ENCODE results near the gene NPIPB8. TPM values are rescaled to one million over a fixed set of nuclear protein-coding genes. Genes with fewer than 3 reads are reported as not detected.
"Not testable (repeated sequence)": the region's sequence is repeated elsewhere in the genome, so short reads cannot be mapped to it uniquely, and the experiment has no call there.

The NPIPB8 gene
- polyA plus RNA-seq, 1 donor from 2014 or later, result not detected

GRCh38 chr16:28666264-28666663 lies 28.4 kb downstream of the NPIPB8 start:
- H3K36me3 Mint-ChIP-seq, H3K4me3 Mint-ChIP-seq, H3K4me1 Mint-ChIP-seq, H3K27me3 Mint-ChIP-seq, H3K9me3 Mint-ChIP-seq, H3K27ac Mint-ChIP-seq: not testable (repeated sequence)

DNA sequence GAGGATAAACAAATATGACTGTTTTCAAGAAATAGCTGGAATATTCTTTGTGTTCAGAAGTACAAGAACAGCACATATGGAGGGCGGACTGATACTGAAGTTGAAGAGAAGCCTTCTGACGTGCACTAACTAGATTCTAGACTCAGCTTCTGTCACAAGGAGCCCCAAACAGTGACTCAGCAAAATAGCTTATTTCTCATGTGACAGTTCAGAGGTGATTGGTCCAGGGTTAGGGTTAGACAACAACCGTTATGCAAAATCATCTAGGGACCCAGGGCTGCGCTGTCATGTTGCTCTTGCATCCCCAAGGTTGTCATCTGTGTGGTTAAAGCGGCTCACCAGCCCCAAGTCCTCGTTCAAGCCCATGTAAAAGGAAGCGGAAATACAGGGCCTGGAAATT lies 29.6 kb downstream of the NPIPB8 start:
- H3K36me3 Mint-ChIP-seq, H3K4me3 Mint-ChIP-seq, H3K4me1 Mint-ChIP-seq, H3K27me3 Mint-ChIP-seq, H3K27ac Mint-ChIP-seq, H3K9me3 Mint-ChIP-seq: not testable (repeated sequence)

GRCh38 chr16:28668199-28668598 lies 30.3 kb downstream of the NPIPB8 start:
- not testable (repeated sequence) for H3K27ac Mint-ChIP-seq, H3K36me3 Mint-ChIP-seq, H3K4me1 Mint-ChIP-seq, H3K4me3 Mint-ChIP-seq, H3K27me3 Mint-ChIP-seq, H3K9me3 Mint-ChIP-seq

GRCh38 chr16:28688327-28688952 lies 50.6 kb downstream of the NPIPB8 start:
- not testable (repeated sequence) for H3K4me3 Mint-ChIP-seq, H3K27ac Mint-ChIP-seq, H3K27me3 Mint-ChIP-seq

GRCh38 chr16:28689425-28689824 lies 51.6 kb downstream of the NPIPB8 start:
- not testable (repeated sequence) for H3K4me1 Mint-ChIP-seq, H3K9me3 Mint-ChIP-seq, H3K36me3 Mint-ChIP-seq, H3K4me3 Mint-ChIP-seq, H3K27ac Mint-ChIP-seq, H3K27me3 Mint-ChIP-seq

More at GRCh38 chr16:28688327-28688952, 50.6 kb downstream of the NPIPB8 start:
- not testable (repeated sequence) for H3K36me3 Mint-ChIP-seq, H3K4me1 Mint-ChIP-seq, H3K9me3 Mint-ChIP-seq

DNA sequence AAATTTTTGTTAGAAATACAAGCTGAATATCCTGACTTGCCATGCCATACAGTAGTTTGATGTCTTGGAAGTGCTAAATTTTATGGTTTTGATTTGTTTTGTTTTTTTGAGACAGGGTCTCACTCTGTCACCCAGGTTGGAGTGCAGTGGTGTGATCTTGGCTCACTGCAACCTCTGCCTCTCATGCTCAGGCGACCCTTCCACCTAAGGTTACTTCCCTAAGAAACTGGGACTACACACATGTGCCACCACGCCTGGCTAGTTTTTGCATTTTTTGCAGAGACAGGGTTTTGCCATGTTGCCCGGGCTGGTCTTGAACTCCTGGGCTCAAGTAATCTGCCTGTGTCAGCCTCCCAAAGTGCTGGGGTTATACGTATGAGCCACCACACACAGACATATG lies 53.9 kb downstream of the NPIPB8 start:
- not testable (repeated sequence) for H3K4me3 Mint-ChIP-seq

DNA sequence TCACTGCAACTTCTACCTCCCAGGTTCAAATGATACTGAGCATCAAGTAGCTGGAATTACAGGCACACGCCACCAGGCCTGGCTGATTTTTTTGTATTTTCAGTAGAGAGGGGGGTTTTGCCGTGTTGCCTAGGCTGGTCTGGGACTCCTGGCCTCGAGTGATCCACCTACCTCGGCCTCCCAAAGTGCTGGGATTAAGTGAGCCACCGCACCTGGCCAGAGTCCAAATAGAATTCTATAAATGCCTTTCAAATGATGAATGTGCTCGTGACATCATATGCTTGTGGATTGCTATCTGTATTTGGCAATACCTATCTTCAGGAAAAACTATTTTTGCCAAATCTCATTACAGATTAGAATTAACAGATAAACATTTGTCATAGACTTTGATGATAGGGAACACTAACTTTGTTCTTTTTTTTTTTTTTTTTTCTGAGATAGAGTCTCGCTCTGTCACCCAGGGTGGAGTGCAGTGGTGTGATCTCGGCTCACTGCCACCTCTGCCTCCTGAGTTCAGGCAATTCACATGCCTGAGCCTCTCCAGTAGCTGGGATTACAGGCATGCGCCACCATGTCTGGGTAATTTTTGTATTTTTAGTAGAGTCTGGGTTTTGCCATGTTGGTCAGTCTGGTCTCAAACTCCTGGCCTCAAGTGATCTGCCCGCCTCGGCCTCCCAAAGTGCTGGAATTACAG lies 55.5 kb downstream of the NPIPB8 start:
- H3K4me3 Mint-ChIP-seq, H3K36me3 Mint-ChIP-seq, H3K4me1 Mint-ChIP-seq, H3K9me3 Mint-ChIP-seq, H3K27me3 Mint-ChIP-seq, H3K27ac Mint-ChIP-seq: not testable (repeated sequence)

More for the DNA sequence above, 53.9 kb downstream of the NPIPB8 start:
- not testable (repeated sequence) for H3K9me3 Mint-ChIP-seq, H3K36me3 Mint-ChIP-seq, H3K4me1 Mint-ChIP-seq, H3K27ac Mint-ChIP-seq, H3K27me3 Mint-ChIP-seq

GRCh38 chr16:28699792-28700191 lies 61.9 kb downstream of the NPIPB8 start:
- not testable (repeated sequence) for H3K27ac Mint-ChIP-seq, H3K27me3 Mint-ChIP-seq, H3K4me1 Mint-ChIP-seq, H3K36me3 Mint-ChIP-seq, H3K4me3 Mint-ChIP-seq, H3K9me3 Mint-ChIP-seq

- not testable (repeated sequence) for H3K9me3 Mint-ChIP-seq, H3K4me3 Mint-ChIP-seq, H3K27me3 Mint-ChIP-seq, H3K4me1 Mint-ChIP-seq, H3K27ac Mint-ChIP-seq, H3K36me3 Mint-ChIP-seq
Observed at GRCh38 chr16:28700349-28700748, 62.5 kb downstream of the NPIPB8 start.

DNA sequence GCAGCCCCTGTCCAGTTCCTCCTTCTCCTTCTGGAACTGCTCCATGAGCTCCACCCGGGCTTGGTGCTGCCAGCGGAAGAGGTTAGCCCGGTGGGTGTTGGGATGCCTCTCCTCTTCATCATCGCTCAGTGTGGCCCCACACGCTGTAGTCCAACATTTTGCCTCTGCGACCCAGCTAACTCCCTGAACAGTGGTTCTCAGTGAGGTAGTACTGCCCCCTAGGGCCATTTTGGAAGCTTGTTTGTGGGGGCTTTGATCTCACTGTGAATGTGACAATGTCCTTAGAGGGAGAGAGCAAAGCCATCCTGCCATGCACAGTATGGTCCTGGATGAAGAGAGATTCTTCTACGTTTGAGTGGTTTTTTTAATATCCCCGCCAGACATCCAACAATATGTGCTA lies 63.5 kb downstream of the NPIPB8 start:
- not testable (repeated sequence) for H3K4me1 Mint-ChIP-seq, H3K36me3 Mint-ChIP-seq, H3K27me3 Mint-ChIP-seq

DNA sequence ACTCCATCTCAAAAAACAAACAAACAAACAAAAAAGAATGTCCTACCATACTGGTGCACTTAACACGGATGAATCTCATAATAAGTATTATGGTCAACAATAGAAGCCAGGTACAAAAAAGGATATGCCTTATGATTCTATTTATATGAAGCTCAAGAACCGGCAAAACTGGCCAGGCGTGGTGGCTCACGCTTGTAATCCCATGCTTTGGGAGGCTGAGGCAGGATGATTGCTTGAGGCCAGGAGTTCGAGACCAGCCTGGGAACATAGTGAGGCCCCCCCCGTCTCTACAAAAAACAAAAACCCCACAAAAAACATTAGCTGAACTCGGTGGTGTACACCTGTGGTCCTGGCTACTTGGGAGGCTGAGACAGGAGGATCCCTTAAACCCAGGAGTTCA lies 66.4 kb downstream of the NPIPB8 start:
- H3K4me1 Mint-ChIP-seq, H3K4me3 Mint-ChIP-seq, H3K36me3 Mint-ChIP-seq, H3K9me3 Mint-ChIP-seq, H3K27ac Mint-ChIP-seq, H3K27me3 Mint-ChIP-seq: not testable (repeated sequence)

More for the DNA sequence above, 63.5 kb downstream of the NPIPB8 start:
- H3K27ac Mint-ChIP-seq, H3K9me3 Mint-ChIP-seq, H3K4me3 Mint-ChIP-seq: not testable (repeated sequence)

Other genes with a start within 250 kb of the NPIPB8 start
- gene EIF3CL, start 234.2 kb upstream of the NPIPB8 start, polyA plus RNA-seq, result 22.3 TPM
- 0.59 TPM for gene NPIPB7, start 165.7 kb upstream of the NPIPB8 start, polyA plus RNA-seq
- 14.4 TPM for gene CLN3, start 146.0 kb upstream of the NPIPB8 start, polyA plus RNA-seq
- gene APOBR, start 143.4 kb upstream of the NPIPB8 start, polyA plus RNA-seq, result 0.14 TPM
- not detected for gene IL27, start 131.2 kb upstream of the NPIPB8 start, polyA plus RNA-seq
- not detected for gene NUPR1, start 99.1 kb upstream of the NPIPB8 start, polyA plus RNA-seq
- 49.2 TPM for gene SGF29, start 84.1 kb upstream of the NPIPB8 start, polyA plus RNA-seq
- not detected for gene SULT1A2, start 41.0 kb upstream of the NPIPB8 start, polyA plus RNA-seq
- gene SULT1A1, start 28.0 kb upstream of the NPIPB8 start, polyA plus RNA-seq, result 8.2 TPM
- 255 TPM for gene EIF3C, start 73.4 kb downstream of the NPIPB8 start, polyA plus RNA-seq
- gene NPIPB9, start 113.7 kb downstream of the NPIPB8 start, polyA plus RNA-seq, result 0.31 TPM
- 35.9 TPM for gene ATXN2L, start 184.9 kb downstream of the NPIPB8 start, polyA plus RNA-seq
- 139 TPM for gene TUFM, start 208.3 kb downstream of the NPIPB8 start, polyA plus RNA-seq
- 5.2 TPM for gene SH2B1, start 225.8 kb downstream of the NPIPB8 start, polyA plus RNA-seq
- not detected for gene ATP2A1, start 240.4 kb downstream of the NPIPB8 start, polyA plus RNA-seq